Endothelial cell of coronary artery (primary cell): ENCODE results near the gene UBE2J1. TPM values are rescaled to one million over a fixed set of nuclear protein-coding genes. Genes with fewer than 3 reads are reported as not detected.

Experiments
- total RNA-seq: library from RNA; depleted of rRNA; stranded (reverse); fragments of >200 nt; gene quantifications from 2 replicates; pipeline ENCODE4 v1.2.3, GENCODE V29; 2014

The UBE2J1 gene
- 34.4 and 46.8 TPM in 2 replicates for total RNA-seq

DNA sequence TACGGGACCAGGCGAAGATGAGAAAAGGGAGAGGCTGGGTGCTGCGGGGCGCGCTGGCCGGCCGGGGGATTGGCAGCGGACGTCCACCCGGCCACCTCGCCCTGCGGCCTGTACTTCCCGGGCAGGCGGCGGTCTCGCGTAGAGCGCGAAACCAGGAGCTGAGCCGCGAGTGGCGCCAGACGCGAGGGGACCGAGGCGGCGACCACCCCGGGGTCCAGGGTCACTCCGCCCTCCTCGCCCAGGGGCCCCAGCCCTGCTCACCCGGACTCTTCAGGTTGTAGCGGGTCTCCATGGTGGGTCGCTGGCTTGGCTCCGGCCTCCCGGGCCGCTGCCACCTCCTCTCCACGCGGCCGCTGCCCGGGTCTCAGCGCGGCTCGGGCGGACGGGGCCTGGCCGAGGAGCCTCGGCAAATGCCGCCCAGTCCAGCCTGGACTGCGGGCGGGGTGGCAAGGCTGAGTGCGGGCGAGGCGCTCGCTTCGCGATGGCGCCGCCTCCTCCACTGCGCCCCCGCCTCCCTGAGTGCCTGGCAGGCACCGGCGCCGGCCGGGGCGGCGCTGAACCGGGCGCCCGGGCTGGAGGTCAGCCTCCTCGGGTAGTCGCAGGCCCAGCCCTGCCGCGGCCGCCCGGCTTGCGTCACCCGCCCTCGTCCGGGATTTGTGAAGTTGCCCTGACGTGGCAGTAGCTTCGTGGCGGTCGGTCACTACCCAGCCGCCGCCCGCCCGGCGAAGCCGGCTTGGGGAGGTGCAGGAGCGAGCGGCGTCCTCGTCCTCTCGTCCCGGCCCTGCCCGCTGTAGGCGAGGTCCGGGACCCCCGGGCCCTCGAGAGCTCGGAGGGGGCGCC is at the start of gene UBE2J1:
TSS of gene UBE2J1 (minus strand) at position 445 of the 840 bp plus-strand sequence. CDS start at position 292, 153 bp downstream.

DNA sequence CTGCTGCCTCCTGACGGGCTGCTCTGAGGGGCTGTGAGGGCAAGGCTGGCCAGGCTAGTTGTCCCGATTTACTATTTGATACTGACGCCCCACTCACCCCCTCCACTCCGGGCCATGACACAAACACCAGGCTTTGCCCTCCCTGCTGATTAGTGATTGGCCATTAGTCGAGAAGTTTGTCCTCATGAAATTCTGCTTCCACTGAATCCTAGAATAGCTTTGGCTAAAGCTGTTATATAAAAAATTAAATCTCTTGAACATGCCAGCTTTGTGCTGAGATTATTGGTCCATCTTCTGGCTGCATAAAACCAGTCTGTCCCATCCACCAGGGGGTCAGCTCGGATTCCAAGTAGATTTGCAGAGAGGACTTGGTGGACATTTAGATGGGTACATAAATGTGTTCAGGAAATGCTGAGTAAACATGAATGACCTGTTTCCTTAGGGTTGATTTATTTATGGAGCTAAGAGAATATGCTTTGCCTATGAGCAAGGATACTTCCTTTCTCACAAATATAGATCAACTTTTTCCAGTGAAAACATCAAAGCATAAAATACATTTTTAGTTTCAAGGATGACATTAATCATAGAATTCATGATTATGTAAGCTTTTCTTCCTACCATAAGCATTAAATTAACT is 37.2 kb downstream of the UBE2J1 start, which contains the start of gene GABRR2:
TSS of gene GABRR2 (minus strand) at position 51 of the 637 bp plus-strand sequence. CDS start 134 bp downstream, outside the sequence.

Other genes starting within 250 kb of the UBE2J1 start
- gene SRSF12, start 234.7 kb downstream of the UBE2J1 start, total RNA-seq: under 0.01 and 0.09 TPM in 2 replicates
- 5.8 and 6.8 TPM in 2 replicates for gene PM20D2, start 206.7 kb downstream of the UBE2J1 start, total RNA-seq
- not detected in 2 replicates for gene GABRR1, start 135.4 kb downstream of the UBE2J1 start, total RNA-seq
- gene GABRR2, start 37.4 kb downstream of the UBE2J1 start, total RNA-seq: 0.19 and 0.54 TPM in 2 replicates
- 0.09 TPM in 2 replicates for gene RRAGD, start 59.6 kb upstream of the UBE2J1 start, total RNA-seq
- 3.6 and 3.9 TPM in 2 replicates for gene ANKRD6, start 80.4 kb upstream of the UBE2J1 start, total RNA-seq